ENCODE data around the gene SNAI3.

DNA sequence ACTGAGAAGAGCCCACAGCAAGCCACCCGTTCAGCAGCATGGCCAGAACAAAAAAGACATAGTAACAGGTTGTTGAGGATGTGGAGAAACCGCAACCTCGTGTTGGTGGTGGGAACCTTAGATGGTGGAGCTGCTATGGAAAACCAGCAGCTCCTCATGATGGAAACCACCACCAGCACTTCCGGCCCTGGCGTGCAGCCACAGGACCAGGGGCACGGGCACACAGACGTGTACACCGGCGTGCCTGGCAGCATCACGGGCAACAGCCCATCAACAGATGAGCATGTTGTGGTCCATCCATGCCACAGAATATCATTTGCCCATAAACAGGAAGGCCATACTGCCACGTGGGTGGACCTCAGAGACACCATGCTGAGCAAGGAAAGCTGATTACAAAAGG, 31.9 kb upstream of the SNAI3 start:
- no peak for TF ChIP-seq EZH2phosphoT487 (conservative IDR thresholded peaks at IDR 0.05; ENCODE audit: low read length)
- TF ChIP-seq, protein P1, sequence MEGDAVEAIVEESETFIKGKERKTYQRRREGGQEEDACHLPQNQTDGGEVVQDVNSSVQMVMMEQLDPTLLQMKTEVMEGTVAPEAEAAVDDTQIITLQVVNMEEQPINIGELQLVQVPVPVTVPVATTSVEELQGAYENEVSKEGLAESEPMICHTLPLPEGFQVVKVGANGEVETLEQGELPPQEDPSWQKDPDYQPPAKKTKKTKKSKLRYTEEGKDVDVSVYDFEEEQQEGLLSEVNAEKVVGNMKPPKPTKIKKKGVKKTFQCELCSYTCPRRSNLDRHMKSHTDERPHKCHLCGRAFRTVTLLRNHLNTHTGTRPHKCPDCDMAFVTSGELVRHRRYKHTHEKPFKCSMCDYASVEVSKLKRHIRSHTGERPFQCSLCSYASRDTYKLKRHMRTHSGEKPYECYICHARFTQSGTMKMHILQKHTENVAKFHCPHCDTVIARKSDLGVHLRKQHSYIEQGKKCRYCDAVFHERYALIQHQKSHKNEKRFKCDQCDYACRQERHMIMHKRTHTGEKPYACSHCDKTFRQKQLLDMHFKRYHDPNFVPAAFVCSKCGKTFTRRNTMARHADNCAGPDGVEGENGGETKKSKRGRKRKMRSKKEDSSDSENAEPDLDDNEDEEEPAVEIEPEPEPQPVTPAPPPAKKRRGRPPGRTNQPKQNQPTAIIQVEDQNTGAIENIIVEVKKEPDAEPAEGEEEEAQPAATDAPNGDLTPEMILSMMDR (IDR thresholded peaks at IDR 0.05; ENCODE audit: insufficient read depth, low read length, poor library complexity, severe bottlenecking), result no peak

Measured in SU-DHL-6 (cell line).